GM19099 (cell line): ENCODE results near the gene CST4.

Source experiments
- POLR2A ChIP-seq: IDR thresholded peaks from 3 replicates; pipeline ENCODE4 v1.6.1; 2011; ENCODE audit warnings: low read depth; ENCODE audit not compliant: insufficient read length; ENCODE audit errors: extremely low read depth

CST4 gene

DNA sequence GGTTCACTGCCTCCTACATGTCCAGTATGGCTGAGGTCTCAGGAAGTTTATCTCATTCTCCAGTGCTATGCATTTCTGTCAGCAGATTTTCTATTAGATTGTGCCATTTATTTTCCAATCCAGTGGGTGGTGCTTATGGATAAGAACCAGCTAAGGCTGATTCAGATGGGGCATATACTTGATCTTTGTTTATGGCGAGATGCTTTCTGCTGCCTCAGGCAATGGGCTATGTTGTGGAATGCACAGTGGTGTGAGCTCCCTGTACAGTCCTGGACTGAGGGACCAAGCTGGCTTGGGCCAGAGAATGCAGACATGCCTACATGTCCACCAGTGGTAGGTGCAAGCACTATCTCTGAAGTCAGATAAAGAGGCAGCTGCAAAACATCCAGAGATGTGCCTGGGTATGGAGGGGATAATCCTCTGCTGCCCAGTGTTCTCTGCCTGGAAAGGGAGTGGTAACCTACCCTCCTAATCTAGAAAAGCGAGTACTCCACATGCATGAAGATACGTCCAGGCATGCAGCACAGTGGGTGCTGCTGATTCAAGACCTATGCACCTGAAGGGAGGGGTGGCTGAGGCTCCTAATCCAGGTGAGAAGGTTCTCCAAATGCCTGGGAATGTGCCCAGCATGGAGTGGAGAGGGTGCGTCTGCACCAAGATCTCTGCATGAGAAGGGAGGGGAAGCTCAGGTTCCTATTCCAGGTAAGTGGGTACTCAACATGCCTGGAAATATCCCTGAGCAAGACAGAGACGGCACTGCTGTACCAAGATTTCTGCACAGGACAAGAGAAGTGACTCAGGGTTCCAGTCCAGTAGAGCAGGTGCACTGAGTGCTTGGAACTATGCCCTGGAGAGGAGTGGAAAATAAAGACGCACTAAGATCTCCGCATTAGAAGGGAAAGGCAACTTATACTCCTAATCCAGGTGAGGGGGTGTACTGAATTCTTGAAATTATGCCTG, 9.4 kb downstream of the CST4 start:
- TF ChIP-seq POLR2A: no peak

DNA sequence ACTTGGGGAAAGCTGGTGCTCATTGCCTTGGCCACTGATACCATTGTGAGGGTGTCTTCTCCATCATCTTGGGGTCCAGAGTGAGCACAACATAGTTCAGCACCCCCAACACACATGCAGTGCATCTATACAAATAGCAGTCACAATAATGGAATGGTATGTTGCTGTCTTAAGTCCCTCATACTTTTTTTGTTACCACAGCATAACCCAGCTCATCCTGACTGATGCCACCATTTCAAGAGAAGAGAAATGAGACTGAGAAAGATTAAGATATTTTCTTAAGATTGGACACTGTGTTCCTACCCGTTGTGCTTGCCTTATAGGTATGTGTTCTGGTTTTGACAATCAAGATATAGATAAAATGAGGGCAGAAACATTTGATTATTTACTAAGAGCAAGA, 15.6 kb downstream of the CST4 start:
- no peak for TF ChIP-seq POLR2A

GRCh38 chr20:23672158-23672557, 16.7 kb downstream of the CST4 start:
- TF ChIP-seq POLR2A: no peak

GRCh38 chr20:23671479-23671878, 17.4 kb downstream of the CST4 start:
- TF ChIP-seq POLR2A: no peak

GRCh38 chr20:23670361-23670760, 18.5 kb downstream of the CST4 start:
- TF ChIP-seq POLR2A: no peak

GRCh38 chr20:23669866-23670265, 19.0 kb downstream of the CST4 start:
- TF ChIP-seq POLR2A: no peak

DNA sequence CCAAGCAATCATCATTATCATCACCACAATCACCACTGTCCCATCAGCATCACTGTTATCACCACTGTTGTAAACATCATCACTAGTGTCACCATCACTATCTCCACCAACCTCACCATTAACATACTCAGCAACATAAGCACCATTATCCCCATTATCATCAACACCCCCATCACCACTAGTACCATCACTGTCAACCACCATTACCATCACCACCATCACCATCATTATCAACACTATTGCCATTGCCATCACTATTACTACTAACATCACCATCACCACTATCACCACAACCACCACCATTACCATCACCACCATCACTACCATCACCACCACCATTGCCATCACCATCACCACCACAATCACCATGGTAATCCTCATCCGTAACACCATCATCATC, 19.5 kb downstream of the CST4 start:
- TF ChIP-seq POLR2A: no peak

GRCh38 chr20:23668477-23668951, 20.3 kb downstream of the CST4 start:
- no peak for TF ChIP-seq POLR2A

GRCh38 chr20:23667666-23668065, 21.2 kb downstream of the CST4 start:
- no peak for TF ChIP-seq POLR2A

GRCh38 chr20:23666698-23667097, 22.1 kb downstream of the CST4 start:
- TF ChIP-seq POLR2A: no peak

- no peak for TF ChIP-seq POLR2A
Measured at GRCh38 chr20:23666189-23666588, 22.6 kb downstream of the CST4 start.

DNA sequence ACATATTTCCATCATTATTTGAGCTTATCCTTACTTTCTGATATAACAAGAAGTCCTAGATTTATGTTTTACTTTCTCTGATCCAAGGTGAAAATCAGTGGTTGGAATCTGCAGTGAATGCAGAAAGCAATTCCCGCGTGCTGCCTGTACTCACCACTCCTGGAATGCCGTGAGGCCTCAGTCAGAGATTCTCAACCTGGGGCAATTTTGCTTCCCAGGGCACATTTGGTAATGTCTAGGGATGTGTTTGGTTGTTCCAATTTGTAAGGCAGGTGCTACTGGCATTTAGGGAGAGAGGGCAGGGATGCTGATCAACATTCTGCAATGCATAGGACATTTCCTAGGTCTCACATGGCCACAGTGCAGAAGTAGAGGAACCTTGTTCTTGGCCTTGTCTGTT, 23.9 kb downstream of the CST4 start:
- TF ChIP-seq POLR2A: no peak

DNA sequence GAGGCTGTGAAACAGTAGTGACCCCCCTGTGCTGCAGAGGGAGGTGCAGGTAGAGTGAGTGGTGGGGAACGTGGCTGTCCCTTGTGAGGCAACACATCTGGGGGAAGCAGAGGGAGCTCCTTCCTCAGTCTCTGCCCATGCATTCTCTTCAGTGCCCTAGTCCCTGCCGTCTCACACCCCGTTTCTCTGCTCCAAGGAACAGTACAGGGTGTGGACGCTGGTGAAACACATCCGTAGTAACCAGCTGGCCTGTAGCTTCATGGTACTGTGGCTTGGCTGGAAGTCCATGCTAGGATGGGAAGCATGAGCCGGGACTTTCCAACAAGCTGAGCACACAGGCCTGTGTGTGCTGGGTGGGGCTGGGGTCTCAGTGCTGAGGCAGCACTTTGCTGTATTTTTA, 25.7 kb downstream of the CST4 start:
- TF ChIP-seq POLR2A: no peak

GRCh38 chr20:23662276-23662870, 26.5 kb downstream of the CST4 start:
- no peak for TF ChIP-seq POLR2A

- no peak for TF ChIP-seq POLR2A
Measured at GRCh38 chr20:23661002-23661429, 27.8 kb downstream of the CST4 start.

GRCh38 chr20:23659989-23660837, 28.6 kb downstream of the CST4 start:
- TF ChIP-seq POLR2A: no peak

DNA sequence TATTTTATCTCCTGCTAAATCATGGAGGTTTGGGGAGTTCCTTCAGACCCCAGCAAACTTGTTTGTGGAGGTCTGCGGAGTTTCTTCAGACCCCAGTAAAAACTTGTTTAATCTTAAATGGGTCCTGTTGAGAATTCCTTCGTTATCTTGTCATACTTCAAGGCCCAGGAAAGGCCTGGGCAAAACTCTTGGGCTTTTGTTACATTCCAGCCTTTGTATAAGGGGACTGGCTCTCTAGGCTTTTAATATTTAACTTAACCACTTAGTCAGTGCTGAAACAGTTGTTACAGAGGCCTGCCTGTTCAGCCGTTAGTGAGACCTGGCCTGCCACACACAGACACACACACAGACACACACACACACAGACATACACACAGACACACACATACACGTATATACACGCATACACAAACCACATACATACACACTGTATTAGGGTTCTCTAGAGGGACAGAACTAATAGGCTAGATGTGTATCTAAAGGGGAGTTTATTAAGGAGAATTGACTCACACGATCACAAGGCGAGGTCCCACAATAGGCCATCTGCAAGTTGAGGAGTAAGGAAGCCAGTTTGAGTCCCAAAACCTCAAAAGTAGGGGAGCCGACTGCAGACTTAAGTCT, 29.7 kb downstream of the CST4 start:
- no peak for TF ChIP-seq POLR2A
